HG03108 (cell line): Measurements from ENCODE around the gene HTR3C.

Experiments
- ATAC-seq: cut with Tn5 transposase; IDR thresholded peaks from one replicate; pipeline ENCODE4 v1.9.1; 2021; ENCODE audit warnings: moderate library complexity; ENCODE audit not compliant: unreplicated experiment

HTR3C gene

DNA sequence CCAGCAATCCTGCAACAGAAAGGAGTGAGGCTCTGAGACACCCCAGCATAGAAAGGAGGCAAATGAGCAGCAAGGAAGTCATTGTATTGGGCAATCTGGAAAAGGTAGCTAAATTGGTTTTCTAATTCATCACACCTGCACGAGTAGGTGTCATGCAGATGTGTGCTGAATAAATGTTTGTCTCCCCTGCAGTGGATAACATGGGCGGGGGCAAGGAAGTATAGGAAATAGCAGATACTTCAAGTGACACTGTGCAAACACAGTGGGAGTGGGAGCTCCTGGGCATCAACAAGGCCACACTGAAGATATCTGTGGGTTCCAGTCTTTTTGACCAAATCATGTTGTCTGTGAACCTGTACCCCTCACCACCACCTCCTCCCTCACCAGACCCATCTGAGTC, 29.6 kb downstream of the HTR3C start:
- ATAC-seq, result no peak

DNA sequence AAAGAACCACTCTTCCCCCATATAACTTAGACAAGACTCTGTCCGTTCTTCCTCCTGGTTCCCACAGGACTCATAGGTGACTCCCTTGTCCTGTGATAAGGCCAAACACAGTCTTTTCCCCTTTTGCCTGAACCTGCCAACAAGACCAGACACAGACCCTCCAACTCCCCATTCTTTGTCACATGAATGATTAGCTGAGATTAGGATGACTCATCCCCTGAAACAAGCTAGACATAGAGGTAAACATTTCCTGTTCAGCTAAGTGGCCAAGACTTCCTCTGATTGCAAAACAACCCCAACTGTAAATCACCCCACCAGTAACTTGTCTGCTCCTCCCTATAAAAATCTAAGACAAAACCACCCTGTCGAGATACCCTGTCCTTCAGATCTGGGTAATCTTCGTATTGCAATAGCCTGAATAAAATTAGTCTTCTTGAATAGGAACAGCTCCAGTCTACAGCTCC, 32.6 kb downstream of the HTR3C start:
- no peak for ATAC-seq

DNA sequence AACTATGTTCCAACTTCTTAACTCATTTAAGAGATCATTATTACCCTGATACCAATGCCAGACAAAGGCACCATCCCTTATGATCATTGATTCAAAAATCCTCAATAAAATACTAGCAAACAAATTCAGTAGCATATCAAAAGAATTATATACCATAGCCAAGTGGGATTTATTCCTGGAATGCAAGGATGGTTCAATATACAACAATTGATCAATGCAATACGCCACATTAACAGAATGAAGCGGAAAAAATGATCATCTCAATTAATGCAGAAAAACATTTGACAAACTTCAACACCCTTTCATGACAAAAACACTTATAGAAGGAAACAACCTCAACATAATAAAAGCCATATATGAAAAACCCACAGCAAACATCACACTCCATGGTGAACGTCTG, 39.4 kb downstream of the HTR3C start:
- no peak for ATAC-seq

DNA sequence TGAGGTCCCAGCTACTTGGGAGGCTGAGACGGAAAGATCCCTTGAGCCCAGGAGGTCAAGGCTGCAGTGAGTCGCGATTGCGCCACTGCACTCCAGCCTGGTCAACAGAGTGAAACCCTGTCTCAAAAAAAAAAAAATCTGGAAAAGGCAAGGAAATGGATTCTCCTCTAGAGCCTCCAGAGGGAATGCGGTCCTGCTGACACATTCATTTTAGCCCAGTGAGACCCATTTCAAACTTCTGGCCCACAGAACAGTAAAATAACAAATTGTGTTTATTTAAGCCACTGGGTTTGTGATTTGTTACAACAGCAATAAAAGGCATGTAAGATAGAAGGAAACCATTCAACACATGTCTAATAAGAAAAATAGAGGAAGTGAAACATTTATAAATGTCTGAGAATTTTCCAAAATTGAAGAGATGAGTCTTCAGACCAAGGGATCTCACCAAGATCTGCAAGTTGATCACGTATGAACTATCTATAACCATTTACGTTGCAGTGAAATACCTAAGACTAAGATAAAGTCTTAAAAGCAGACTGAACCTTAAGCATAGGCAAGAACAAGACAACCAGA, 44.0 kb downstream of the HTR3C start, which contains the start of gene HTR3E:
Gene HTR3E, plus strand, starts transcription at position 254 of the 573 bp plus-strand sequence. CDS start 466 bp downstream, outside the sequence.
- ATAC-seq, result no peak

DNA sequence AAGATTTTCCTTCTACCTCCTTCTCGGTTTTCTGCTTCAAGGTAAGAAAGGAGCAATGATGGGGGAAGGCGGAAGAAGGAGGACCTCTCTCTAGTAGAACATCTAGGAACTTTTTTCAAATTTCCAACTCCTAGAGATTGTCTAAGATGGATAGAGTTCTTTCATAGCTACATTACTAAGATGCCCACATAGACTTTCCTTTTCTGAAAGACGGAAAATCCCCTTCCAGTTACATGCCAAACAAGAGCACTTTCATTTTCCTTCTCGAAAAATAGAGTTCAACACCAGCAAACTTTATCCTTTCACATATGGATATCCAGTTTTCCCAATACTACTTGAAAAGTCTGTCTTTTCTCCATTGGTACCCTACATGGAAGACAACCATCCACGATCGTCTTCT, 44.7 kb downstream of the HTR3C start:
- no peak for ATAC-seq

DNA sequence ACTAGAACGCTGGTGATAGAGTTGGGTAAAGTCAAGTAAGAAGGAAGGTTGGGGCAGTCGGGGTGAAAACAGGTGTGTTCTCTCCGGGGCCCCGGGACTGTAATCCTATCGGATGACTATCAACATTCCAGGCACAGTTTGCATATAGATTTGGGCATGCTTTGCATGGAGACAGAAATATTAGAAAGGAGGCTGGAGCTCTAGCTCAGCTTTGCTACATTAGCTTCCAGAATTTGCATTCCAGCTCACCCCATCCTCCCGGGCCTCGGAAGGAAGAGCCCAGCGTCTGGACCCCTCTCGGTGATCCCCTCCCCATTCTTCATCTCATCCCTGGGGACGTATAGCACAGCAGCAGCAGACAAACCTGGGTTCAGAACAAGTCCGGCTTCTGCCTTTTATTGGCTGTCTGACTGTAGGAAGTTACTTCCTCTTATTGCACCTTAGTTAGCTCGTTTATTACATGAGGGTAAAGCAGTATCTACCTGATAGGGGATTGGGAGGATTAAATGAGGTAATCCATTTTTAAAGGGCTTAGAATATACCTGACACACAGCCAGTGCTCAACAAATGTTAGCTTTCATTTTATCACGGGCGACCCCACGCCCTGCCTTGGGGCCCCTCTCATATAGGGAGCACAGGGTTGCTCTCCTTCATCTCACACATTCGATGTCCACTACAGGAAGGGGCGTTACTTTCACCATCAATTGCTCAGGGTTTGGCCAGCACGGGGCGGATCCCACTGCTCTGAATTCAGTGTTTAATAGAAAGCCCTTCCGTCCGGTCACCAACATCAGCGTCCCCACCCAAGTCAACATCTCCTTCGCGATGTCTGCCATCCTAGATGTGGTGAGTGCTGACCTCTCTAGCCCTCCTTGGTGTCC, 47.2 kb downstream of the HTR3C start:
- ATAC-seq, result no peak
